Measurements from ENCODE around the gene DNAH8.

Gene DNAH8

GRCh38 chr6:39048481-39049399 lies 333.6 kb downstream of the DNAH8 start, which contains the start of gene GLP1R:
Gene GLP1R (plus strand): TSS chr6:39048781. CDS start chr6:39048841, 60 bp downstream.
- H3K4me3 ChIP-seq (ENCODE audit: insufficient read depth, low read length, poor library complexity, severe bottlenecking), result no peak within 1 kb of the TSS
- no peaks in the 10 kb centered on the region for H3K36me3 ChIP-seq (ENCODE audit: low read length)
- H3K9me3 ChIP-seq (ENCODE audit: insufficient read depth, low read length), result no peaks in the 10 kb centered on the region
- no peaks in the 10 kb centered on the region for H3K27me3 ChIP-seq (ENCODE audit: low read length)
- no peak within 1 kb of the TSS for H3K9ac ChIP-seq (ENCODE audit: low read length)
- H3K27ac ChIP-seq (ENCODE audit: low read depth, low read length), result no peak within 1 kb of the TSS
- no peak within 1 kb of the TSS for H3K4me2 ChIP-seq (ENCODE audit: low read depth, low read length, poor library complexity, severe bottlenecking)
- H3F3A ChIP-seq (ENCODE audit: insufficient read depth), result no peaks in the 10 kb centered on the region
- H2AFZ ChIP-seq (ENCODE audit: low read depth, low read length, severe bottlenecking), result no peak within 1 kb of the TSS
- no peak for TF ChIP-seq EZH2phosphoT487 (conservative IDR thresholded peaks at IDR 0.05; ENCODE audit: low read length)
- no peak for TF ChIP-seq CTCF (IDR thresholded peaks at IDR 0.05; ENCODE audit: insufficient read depth, low read length, poor library complexity, severe bottlenecking)
- H3K9me2 ChIP-seq (replicated peaks; ENCODE audit: insufficient read depth, low read length), result no peaks in the 10 kb centered on the region
- no peaks in the 10 kb centered on the region for H4K20me1 ChIP-seq (ENCODE audit: low read depth, low read length)
- no peaks in the 10 kb centered on the region for H3K79me2 ChIP-seq (ENCODE audit: insufficient read depth, low read length)

- Histone ChIP-seq H3K4me2 (ENCODE audit: low read depth, low read length, poor library complexity, severe bottlenecking) (no peak overlapping the region), H4K20me1 (ENCODE audit: low read depth, low read length) (no peaks in the 10 kb centered on the region), H3K27ac (ENCODE audit: low read depth, low read length) (no peak overlapping the region), H3K9me3 (ENCODE audit: insufficient read depth, low read length) (no peaks in the 10 kb centered on the region), H3K9ac (ENCODE audit: low read length) (no peak overlapping the region), H3K9me2 (replicated peaks; ENCODE audit: insufficient read depth, low read length) (no peaks in the 10 kb centered on the region), H3K4me3 (ENCODE audit: insufficient read depth, low read length, poor library complexity, severe bottlenecking) (no peak overlapping the region), H2AFZ (ENCODE audit: low read depth, low read length, severe bottlenecking) (no peak overlapping the region), H3K79me2 (ENCODE audit: insufficient read depth, low read length) (no peaks in the 10 kb centered on the region), H3K27me3 (ENCODE audit: low read length) (no peaks in the 10 kb centered on the region), H3K36me3 (ENCODE audit: low read length) (no peaks in the 10 kb centered on the region), H3F3A (ENCODE audit: insufficient read depth) (no peaks in the 10 kb centered on the region)
- TF ChIP-seq EZH2phosphoT487 (conservative IDR thresholded peaks at IDR 0.05; ENCODE audit: low read length) (no peak), CTCF (IDR thresholded peaks at IDR 0.05; ENCODE audit: insufficient read depth, low read length, poor library complexity, severe bottlenecking) (no peak)
Observed at GRCh38 chr6:39049575-39050283, 334.6 kb downstream of the DNAH8 start.

GRCh38 chr6:39050453-39051112 lies 335.5 kb downstream of the DNAH8 start:
- TF ChIP-seq EZH2phosphoT487 (conservative IDR thresholded peaks at IDR 0.05; ENCODE audit: low read length) (no peak), CTCF (IDR thresholded peaks at IDR 0.05; ENCODE audit: insufficient read depth, low read length, poor library complexity, severe bottlenecking) (no peak)
- Histone ChIP-seq H3K9me3 (ENCODE audit: insufficient read depth, low read length) (no peaks in the 10 kb centered on the region), H3K27me3 (ENCODE audit: low read length) (no peaks in the 10 kb centered on the region), H3K36me3 (ENCODE audit: low read length) (no peaks in the 10 kb centered on the region), H2AFZ (ENCODE audit: low read depth, low read length, severe bottlenecking) (no peak overlapping the region), H3K27ac (ENCODE audit: low read depth, low read length) (no peak overlapping the region), H3K9ac (ENCODE audit: low read length) (no peak overlapping the region), H3K4me3 (ENCODE audit: insufficient read depth, low read length, poor library complexity, severe bottlenecking) (no peak overlapping the region), H4K20me1 (ENCODE audit: low read depth, low read length) (no peaks in the 10 kb centered on the region), H3K9me2 (replicated peaks; ENCODE audit: insufficient read depth, low read length) (no peaks in the 10 kb centered on the region), H3F3A (ENCODE audit: insufficient read depth) (no peaks in the 10 kb centered on the region), H3K79me2 (ENCODE audit: insufficient read depth, low read length) (no peaks in the 10 kb centered on the region), H3K4me2 (ENCODE audit: low read depth, low read length, poor library complexity, severe bottlenecking) (no peak overlapping the region)

Data from SU-DHL-6 (cell line).